Effector memory CD4-positive, alpha-beta T cell (primary cell): ENCODE measurements around the gene TSKU.
"Not testable (repeated sequence)": the region's sequence is repeated elsewhere in the genome, so short reads cannot be mapped to it uniquely, and the experiment has no call there.

Experiments used
- DNase-seq, 3 donors: peaks; one replicate each; pipeline ENCODE4 v3.0.0-alpha.2; 2020
- H3K27ac ChIP-seq: 2 replicates; pipeline ENCODE4 v1.7.0; 2013; ENCODE audit warnings: mild to moderate bottlenecking, low read length, moderate library complexity; ENCODE audit not compliant: insufficient read depth, poor library complexity, severe bottlenecking
- H3K27me3 ChIP-seq: replicated peaks from 2 replicates; pipeline ENCODE4 v1.7.0; 2013; ENCODE audit warnings: mild to moderate bottlenecking, low read length; ENCODE audit not compliant: insufficient read depth, control insufficient read depth, poor library complexity, severe bottlenecking
- H3K36me3 ChIP-seq: 2 replicates; pipeline ENCODE4 v1.7.0; 2013; ENCODE audit warnings: mild to moderate bottlenecking, low read length, moderate library complexity; ENCODE audit not compliant: control insufficient read depth, insufficient read depth
- H3K4me1 ChIP-seq: 2 replicates; pipeline ENCODE4 v1.7.0; 2013; ENCODE audit warnings: low read length, mild to moderate bottlenecking; ENCODE audit not compliant: control insufficient read depth, insufficient read depth, poor library complexity, severe bottlenecking
- H3K4me3 ChIP-seq: 2 replicates; pipeline ENCODE4 v1.7.0; 2013; ENCODE audit warnings: low read length, low read depth, mild to moderate bottlenecking; ENCODE audit not compliant: insufficient read depth, poor library complexity, severe bottlenecking
- H3K9me3 ChIP-seq: 2 replicates; pipeline ENCODE4 v1.7.0; 2013; ENCODE audit warnings: mild to moderate bottlenecking, low read length, moderate library complexity; ENCODE audit not compliant: control insufficient read depth
- total RNA-seq, 3 donors: gene quantifications; one replicate each; lab custom pipeline; 2026; lab: John Stamatoyannopoulos, UW

TSKU gene
- total RNA-seq: 0 reads per million in 3 donors

- H3K36me3 ChIP-seq: no peaks in the 10 kb centered on the region
- H3K27ac ChIP-seq: no peak within 1 kb of the TSS
- no peaks in the 10 kb centered on the region for H3K9me3 ChIP-seq
- H3K27me3 ChIP-seq: peaks cover 15% of the 10 kb centered on the region
- peaks cover 15% of the 10 kb centered on the region for H3K4me1 ChIP-seq
- no peak for DNase-seq
- peak within 1 kb of the TSS; percentile 63 for H3K4me3 ChIP-seq
These were observed at the start of gene TSKU for GRCh38 chr11:76783294-76783895. Gene TSKU, plus strand, starts transcription at chr11:76783356. Its CDS starts 12,261 bp downstream, at chr11:76795617.

- H3K27me3 ChIP-seq, H3K4me1 ChIP-seq, H3K27ac ChIP-seq, H3K4me3 ChIP-seq, H3K9me3 ChIP-seq, H3K36me3 ChIP-seq: not testable (repeated sequence)
- peak; percentile 16 to 34 (median 25) for DNase-seq
These were observed 49.2 kb upstream of the TSKU start for GRCh38 chr11:76733906-76734305.

DNA sequence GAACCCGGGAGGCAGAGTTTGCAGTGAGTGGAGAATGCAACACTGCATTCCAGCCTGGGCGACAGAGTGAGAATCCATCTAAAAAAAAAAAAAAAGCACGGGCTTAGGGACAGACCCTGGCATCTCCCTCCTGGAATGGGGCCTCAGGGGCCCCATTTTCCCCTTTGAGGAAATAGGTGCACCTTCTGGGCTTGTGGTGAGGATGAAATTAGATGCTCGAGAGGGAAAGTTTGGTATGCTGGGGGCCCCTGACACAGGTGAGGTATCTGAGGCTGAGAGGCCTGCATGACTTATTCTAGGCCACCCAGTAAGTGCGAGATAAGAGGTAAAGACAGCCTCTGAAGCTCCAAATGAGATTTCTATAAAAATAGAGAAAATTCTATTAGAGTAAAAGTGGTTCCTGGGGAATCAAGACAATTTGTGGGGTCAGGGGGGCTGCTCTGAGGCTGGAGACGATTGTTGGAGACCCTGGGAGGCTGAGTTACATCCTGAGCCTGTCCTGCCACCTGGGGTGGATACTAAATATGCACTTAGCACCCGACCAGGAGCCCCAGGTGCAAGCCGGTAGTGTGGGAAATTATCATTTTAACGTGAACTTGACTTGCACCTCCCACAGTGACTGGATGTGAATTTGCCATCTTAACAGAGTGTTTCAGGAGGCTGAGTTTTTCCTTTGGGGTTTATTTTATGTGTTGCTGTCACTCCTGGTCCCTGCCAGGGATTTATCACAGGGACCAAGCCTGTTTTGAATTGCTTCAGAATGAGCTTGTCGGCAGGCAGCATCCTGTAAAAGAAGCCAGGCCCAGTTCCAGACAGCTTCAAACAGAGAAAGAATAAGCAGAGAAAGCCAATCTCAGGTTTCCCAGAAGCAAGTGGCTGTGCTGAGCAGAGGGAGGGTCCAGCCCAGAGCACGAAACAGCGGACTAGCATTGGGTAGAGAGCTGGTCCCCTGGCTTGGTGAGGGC lies 48.4 kb upstream of the TSKU start:
- H3K4me1 ChIP-seq: no peaks in the 10 kb centered on the region
- H3K27me3 ChIP-seq: no peaks in the 10 kb centered on the region

DNA sequence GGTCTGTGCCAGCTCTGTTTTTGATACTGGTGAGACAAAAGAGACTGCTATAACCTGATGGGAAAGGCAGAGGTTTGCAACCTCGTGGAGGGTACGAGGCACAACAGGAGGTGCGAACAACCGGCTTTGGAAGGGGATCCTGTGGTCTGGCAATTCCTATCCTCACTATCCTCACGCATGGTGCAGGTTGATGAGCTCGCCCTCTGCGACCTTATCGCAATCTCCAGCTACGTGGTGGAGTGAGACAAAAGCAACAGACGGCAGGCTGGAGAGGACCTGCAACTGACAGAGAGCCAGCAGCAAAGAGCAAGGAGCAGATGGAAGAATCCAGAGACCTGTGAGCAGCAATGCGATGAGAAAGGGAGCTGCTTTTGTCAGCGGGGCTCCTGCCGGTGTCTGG lies 47.3 kb upstream of the TSKU start:
- Histone ChIP-seq H3K9me3 (no peaks in the 10 kb centered on the region), H3K4me1 (no peaks in the 10 kb centered on the region), H3K4me3 (no peak overlapping the region), H3K27me3 (no peaks in the 10 kb centered on the region), H3K36me3 (no peaks in the 10 kb centered on the region), H3K27ac (no peak overlapping the region)
- no peak for DNase-seq

More for the DNA sequence above, 48.4 kb upstream of the TSKU start:
- Histone ChIP-seq H3K36me3 (no peaks in the 10 kb centered on the region), H3K9me3 (no peaks in the 10 kb centered on the region), H3K4me3 (no peak overlapping the region), H3K27ac (no peak overlapping the region)
- no peak for DNase-seq

DNA sequence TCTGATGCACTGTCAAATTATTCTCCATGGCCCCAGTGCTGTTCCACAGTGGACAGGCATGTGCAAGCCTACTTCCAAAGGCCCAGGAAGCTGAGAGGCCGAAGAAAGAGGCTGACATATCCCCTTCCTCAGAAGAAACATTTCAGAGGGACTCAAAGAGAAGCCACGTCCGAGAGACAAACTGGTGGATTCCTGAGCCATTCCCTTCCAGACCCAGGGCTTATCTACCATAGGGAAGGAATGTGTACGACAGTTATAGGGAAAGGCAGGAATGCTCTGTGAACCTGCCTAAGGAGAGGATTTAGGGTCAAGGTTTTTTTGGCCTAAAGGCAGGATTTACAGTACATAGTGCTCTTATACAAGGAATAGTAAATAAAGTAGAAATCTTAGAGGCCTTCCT lies 46.9 kb upstream of the TSKU start:
- Histone ChIP-seq H3K9me3 (no peaks in the 10 kb centered on the region), H3K27ac (no peak overlapping the region), H3K27me3 (no peaks in the 10 kb centered on the region), H3K4me1 (no peaks in the 10 kb centered on the region), H3K36me3 (no peaks in the 10 kb centered on the region), H3K4me3 (no peak overlapping the region)
- DNase-seq: no peak

DNA sequence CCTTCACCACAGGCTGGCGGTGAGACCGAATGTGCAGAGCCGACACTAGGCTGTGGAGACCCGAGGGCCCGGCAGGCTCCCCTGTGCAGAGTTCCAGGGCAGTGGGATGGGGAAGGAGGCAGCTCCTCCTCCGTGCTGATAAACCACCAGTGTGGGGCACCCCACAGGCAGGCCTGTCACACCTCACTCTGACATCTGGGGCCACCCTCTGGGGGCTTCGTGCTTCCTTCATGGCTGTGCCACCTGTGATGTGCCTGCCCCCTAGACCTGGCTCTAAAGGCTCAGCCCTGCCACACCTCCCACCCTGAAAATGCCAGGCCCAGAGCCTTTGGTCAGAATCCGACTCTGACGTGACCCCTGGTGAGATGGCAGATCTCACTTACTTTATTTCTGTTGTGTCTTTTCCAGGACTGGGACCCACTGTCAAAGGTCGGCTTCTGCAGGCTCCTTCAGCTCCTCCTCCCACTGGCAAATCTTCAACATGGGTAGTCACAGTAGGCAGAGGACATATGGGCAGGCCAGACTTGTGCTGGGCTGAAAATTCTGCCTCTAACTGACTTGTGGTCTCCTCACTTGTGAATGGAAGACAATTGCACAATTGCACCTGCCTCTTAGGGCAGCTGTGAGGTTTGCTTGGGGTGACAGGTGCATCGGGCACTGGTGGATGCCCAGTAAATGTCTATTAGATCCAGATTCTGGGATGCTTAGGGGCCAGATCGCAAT lies 46.2 kb upstream of the TSKU start:
- H3K27me3 ChIP-seq: no peaks in the 10 kb centered on the region
- no peak for DNase-seq
- no peaks in the 10 kb centered on the region for H3K36me3 ChIP-seq
- H3K4me1 ChIP-seq: no peaks in the 10 kb centered on the region
- no peak overlapping the region for H3K4me3 ChIP-seq
- no peaks in the 10 kb centered on the region for H3K9me3 ChIP-seq
- no peak overlapping the region for H3K27ac ChIP-seq

- Histone ChIP-seq H3K4me3 (no peak overlapping the region), H3K27ac (no peak overlapping the region), H3K36me3 (no peaks in the 10 kb centered on the region), H3K9me3 (no peaks in the 10 kb centered on the region), H3K4me1 (no peaks in the 10 kb centered on the region), H3K27me3 (no peaks in the 10 kb centered on the region)
- no peak for DNase-seq
These were observed 44.4 kb upstream of the TSKU start for GRCh38 chr11:76738618-76739240.

- no peaks in the 10 kb centered on the region for H3K9me3 ChIP-seq
- H3K27ac ChIP-seq: no peak overlapping the region
- H3K4me3 ChIP-seq: no peak overlapping the region
- H3K36me3 ChIP-seq: no peaks in the 10 kb centered on the region
- no peaks in the 10 kb centered on the region for H3K4me1 ChIP-seq
- no peak for DNase-seq
- H3K27me3 ChIP-seq: no peaks in the 10 kb centered on the region
These were observed 43.4 kb upstream of the TSKU start for GRCh38 chr11:76739798-76740197.

DNA sequence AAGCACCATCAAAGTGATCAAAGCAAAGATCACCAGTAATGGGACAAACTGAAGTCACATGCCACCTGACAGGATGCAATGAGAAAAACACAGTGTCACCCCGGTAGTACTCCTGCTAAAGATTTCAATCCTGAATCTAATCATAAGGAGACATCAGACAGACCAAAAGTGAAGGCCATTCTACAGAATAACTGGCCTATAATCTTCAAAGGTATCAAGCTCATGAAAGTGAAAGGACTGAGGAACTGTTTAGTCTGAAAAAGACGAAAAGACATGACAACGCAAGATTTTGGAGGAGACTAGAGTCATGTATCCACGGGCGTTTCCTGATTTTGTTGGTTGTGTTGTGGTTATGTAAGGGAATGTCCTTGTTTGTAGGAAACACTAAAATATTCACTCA lies 42.4 kb upstream of the TSKU start:
- Histone ChIP-seq H3K27me3 (no peaks in the 10 kb centered on the region), H3K4me3 (no peak overlapping the region), H3K4me1 (no peaks in the 10 kb centered on the region), H3K27ac (no peak overlapping the region), H3K36me3 (no peaks in the 10 kb centered on the region), H3K9me3 (no peaks in the 10 kb centered on the region)
- DNase-seq: no peak
